Upper lobe of right lung (tissue), 1 donor: Measurements from ENCODE around the gene MET. TPM values are rescaled to one million over a fixed set of nuclear protein-coding genes. Genes with fewer than 3 reads are reported as not detected.
A peak's percentile ranks its signal among the peaks of the same experiment; 100 is the strongest.

Source experiments
- ATAC-seq: fragments of 200-7000 bp; cut with Tn5 transposase; one replicate; pipeline ENCODE4 v1.9.1; 2020; ENCODE audit warnings: mild to moderate bottlenecking, moderate library complexity
- DNase-seq: peaks from one replicate; pipeline ENCODE4 v3.0.0-alpha.2; 2020
- H3K27ac ChIP-seq: fragments of 200-600 bp; one replicate; pipeline ENCODE4 v1.8.0; 2022
- H3K27me3 ChIP-seq: fragments of 200-600 bp; one replicate; pipeline ENCODE4 v1.8.0; 2022; ENCODE audit warnings: mild to moderate bottlenecking
- H3K36me3 ChIP-seq: fragments of 200-600 bp; one replicate; pipeline ENCODE4 v1.8.0; 2022
- H3K4me1 ChIP-seq: fragments of 200-600 bp; one replicate; pipeline ENCODE4 v1.8.0; 2022
- H3K4me3 ChIP-seq: fragments of 200-600 bp; one replicate; pipeline ENCODE4 v1.8.0; 2022; ENCODE audit warnings: mild to moderate bottlenecking
- H3K9me3 ChIP-seq: fragments of 200-600 bp; one replicate; pipeline ENCODE4 v1.8.0; 2022
- CTCF ChIP-seq: fragments of 200-600 bp; IDR thresholded peaks from one replicate; pipeline ENCODE4 v1.8.0; 2022; ENCODE audit warnings: antibody characterized with exemption
- intact Hi-C: fragments of 100-400 bp; cut with DNase I; formaldehyde crosslinking; loops from one replicate; pipeline ENCODE4 v1.11.0; 2022
- total RNA-seq: library from RNA; stranded (reverse); fragmentation: NEBNext Ultra II Directional; extraction: Animal tissue kit (Norgen Biotek cat#: 25700); gene quantifications from one replicate; pipeline ENCODE4 v1.2.1, GENCODE V29; 2021
- donor health status: DM: no; HTN: yes; CAD: no; lungs with severe emphysema.

Gene MET
- total RNA-seq, 1 donor from 2014 or later, result 69.6 TPM

GRCh38 chr7:116726149-116726548 is 54.2 kb downstream of the MET start:
- H3K9me3 ChIP-seq, result no peaks in the 10 kb centered on the region
- peaks cover 12% of the 10 kb centered on the region for H3K4me1 ChIP-seq
- no peak overlapping the region for H3K27ac ChIP-seq
- H3K27me3 ChIP-seq, result no peaks in the 10 kb centered on the region
- H3K4me3 ChIP-seq, result no peak overlapping the region
- H3K36me3 ChIP-seq, result no peaks in the 10 kb centered on the region
- TF ChIP-seq CTCF, result no peak
- ATAC-seq (no peak), DNase-seq (no peak)
- intact Hi-C loops, result no loop called here

- intact Hi-C loops, result no loop called here
- Histone ChIP-seq H3K36me3 (no peaks in the 10 kb centered on the region), H3K27me3 (no peaks in the 10 kb centered on the region), H3K4me1 (peaks cover 12% of the 10 kb centered on the region), H3K4me3 (no peak overlapping the region), H3K27ac (no peak overlapping the region), H3K9me3 (no peaks in the 10 kb centered on the region)
- ATAC-seq (peak; percentile 48), DNase-seq (no peak)
- TF ChIP-seq CTCF, result no peak
These were observed 54.9 kb downstream of the MET start for GRCh38 chr7:116726713-116727431.

- H3K36me3 ChIP-seq, result no peaks in the 10 kb centered on the region
- no peak for TF ChIP-seq CTCF
- H3K27me3 ChIP-seq, result no peaks in the 10 kb centered on the region
- intact Hi-C loops, result no loop called here
- DNase-seq (no peak), ATAC-seq (no peak)
- H3K4me1 ChIP-seq, result peaks cover 12% of the 10 kb centered on the region
- H3K4me3 ChIP-seq, result no peak overlapping the region
- no peaks in the 10 kb centered on the region for H3K9me3 ChIP-seq
- no peak overlapping the region for H3K27ac ChIP-seq
These were observed 55.5 kb downstream of the MET start for GRCh38 chr7:116727432-116728009.

- ATAC-seq, result no peak
- Histone ChIP-seq H3K4me1 (peaks cover 12% of the 10 kb centered on the region), H3K4me3 (no peak overlapping the region), H3K27me3 (no peaks in the 10 kb centered on the region), H3K36me3 (no peaks in the 10 kb centered on the region), H3K9me3 (no peaks in the 10 kb centered on the region), H3K27ac (no peak overlapping the region)
- DNase-seq, result no peak
- no peak for TF ChIP-seq CTCF
- intact Hi-C loops, result no loop called here
These were observed 56.4 kb downstream of the MET start for GRCh38 chr7:116728413-116728812.

GRCh38 chr7:116730097-116731022 is 58.4 kb downstream of the MET start:
- Histone ChIP-seq H3K27me3 (no peaks in the 10 kb centered on the region), H3K27ac (no peak overlapping the region), H3K4me1 (peaks cover 12% of the 10 kb centered on the region), H3K36me3 (no peaks in the 10 kb centered on the region), H3K9me3 (no peaks in the 10 kb centered on the region), H3K4me3 (no peak overlapping the region)
- intact Hi-C loops, result no loop called here
- DNase-seq, result no peak
- ATAC-seq, result no peak
- TF ChIP-seq CTCF, result no peak
